ENCODE results near the gene ACAN. TPM values are rescaled to one million over a fixed set of nuclear protein-coding genes. Genes with fewer than 3 reads are reported as not detected.
A peak's percentile ranks its signal among the peaks of the same experiment; 100 is the strongest.

The ACAN gene
- total RNA-seq, 2 experiments from 2014 or later = not detected

DNA sequence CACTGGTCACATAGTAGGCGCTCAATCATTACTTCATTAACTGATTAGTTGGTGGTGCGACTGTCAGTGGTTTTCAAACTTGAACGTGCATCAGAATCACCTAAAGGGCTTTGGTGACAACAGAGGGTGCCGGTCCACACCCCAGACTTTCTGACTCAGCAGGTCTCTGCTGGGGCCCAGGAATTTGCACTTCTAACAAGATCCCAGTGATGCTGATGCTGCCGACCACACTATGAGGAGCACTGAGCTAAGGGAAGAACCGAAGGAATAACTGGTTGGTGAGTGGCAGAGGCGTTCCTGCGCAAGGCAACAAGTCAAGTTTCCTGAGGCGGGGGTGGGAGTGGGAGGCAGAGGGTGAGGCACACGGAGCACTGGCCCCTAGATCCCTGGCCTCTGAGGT lies 73.3 kb downstream of the ACAN start:
- ATAC-seq (no peak), DNase-seq (no peak)
- ChIA-PET POLR2A (no interaction called here), CTCF (no interaction called here)
- H3K27ac Mint-ChIP-seq = no peak overlapping the region
- no peaks in the 10 kb centered on the region for H3K4me1 Mint-ChIP-seq (ENCODE audit: low read depth)
- no peaks in the 10 kb centered on the region for H3K9me3 Mint-ChIP-seq
- H3K27me3 Mint-ChIP-seq = no peaks in the 10 kb centered on the region
- no peak overlapping the region for H3K4me3 Mint-ChIP-seq
- intact Hi-C loops (cut with micrococcal nuclease) = no loop called here
- TF ChIP-seq, protein P1, sequence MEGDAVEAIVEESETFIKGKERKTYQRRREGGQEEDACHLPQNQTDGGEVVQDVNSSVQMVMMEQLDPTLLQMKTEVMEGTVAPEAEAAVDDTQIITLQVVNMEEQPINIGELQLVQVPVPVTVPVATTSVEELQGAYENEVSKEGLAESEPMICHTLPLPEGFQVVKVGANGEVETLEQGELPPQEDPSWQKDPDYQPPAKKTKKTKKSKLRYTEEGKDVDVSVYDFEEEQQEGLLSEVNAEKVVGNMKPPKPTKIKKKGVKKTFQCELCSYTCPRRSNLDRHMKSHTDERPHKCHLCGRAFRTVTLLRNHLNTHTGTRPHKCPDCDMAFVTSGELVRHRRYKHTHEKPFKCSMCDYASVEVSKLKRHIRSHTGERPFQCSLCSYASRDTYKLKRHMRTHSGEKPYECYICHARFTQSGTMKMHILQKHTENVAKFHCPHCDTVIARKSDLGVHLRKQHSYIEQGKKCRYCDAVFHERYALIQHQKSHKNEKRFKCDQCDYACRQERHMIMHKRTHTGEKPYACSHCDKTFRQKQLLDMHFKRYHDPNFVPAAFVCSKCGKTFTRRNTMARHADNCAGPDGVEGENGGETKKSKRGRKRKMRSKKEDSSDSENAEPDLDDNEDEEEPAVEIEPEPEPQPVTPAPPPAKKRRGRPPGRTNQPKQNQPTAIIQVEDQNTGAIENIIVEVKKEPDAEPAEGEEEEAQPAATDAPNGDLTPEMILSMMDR (IDR thresholded peaks at IDR 0.05) = no peak
- peaks cover 25% of the 10 kb centered on the region for H3K36me3 Mint-ChIP-seq (ENCODE audit: low read depth)

DNA sequence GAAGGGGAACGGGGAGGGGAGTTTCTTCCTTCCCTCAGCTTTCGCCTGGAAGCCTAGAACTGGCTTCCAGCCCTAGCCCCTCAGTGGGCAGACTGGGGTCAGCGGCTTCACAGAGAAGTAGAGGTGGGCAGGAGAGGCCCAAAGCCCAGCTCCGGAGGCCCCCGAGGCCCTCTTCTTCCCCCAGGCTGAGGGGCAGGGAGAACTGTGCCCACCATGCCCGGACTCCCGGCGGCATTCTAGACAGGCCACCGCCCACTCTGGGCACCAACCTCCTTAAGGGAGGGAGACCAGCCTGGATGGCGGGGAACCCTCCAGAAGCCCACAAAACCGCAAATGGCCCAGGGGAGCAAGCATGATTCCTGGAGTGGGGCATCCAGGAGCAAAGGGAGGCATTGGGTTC lies 74.2 kb downstream of the ACAN start:
- TF ChIP-seq, protein P1 (IDR thresholded peaks at IDR 0.05) = no peak
- DNase-seq (no peak), ATAC-seq (no peak)
- Mint-ChIP-seq H3K9me3 (no peaks in the 10 kb centered on the region), H3K27ac (no peak overlapping the region), H3K36me3 (ENCODE audit: low read depth) (peaks cover 30% of the 10 kb centered on the region), H3K4me3 (no peak overlapping the region), H3K27me3 (no peaks in the 10 kb centered on the region), H3K4me1 (ENCODE audit: low read depth) (no peaks in the 10 kb centered on the region)
- CTCF ChIA-PET = no interaction called here
- POLR2A ChIA-PET = interaction anchor here (0.6 kb wide), 1 partner anchor 8 kb away, joined by 4 read pairs; no protein-coding TSS in a partner anchor
- intact Hi-C loops (cut with micrococcal nuclease) = no loop called here

DNA sequence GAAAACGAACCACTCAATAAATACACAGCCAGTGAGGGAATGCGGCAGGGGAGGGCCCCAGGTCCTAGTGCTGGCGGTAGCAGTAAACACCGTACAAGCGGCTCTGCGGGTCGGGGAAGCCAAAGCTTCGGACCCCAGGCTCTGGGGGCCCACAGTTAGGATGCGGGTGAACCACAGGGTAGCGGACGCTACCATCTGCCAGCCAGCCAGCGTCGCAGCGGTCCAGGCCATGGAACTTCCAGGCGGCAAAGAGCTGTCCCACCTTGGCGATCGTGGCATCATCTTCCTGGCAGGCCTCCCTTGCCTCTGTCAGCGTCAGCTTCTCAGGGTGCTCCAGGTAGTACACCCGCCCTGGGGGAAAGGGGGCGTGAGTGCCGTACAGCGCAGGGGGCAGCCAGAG lies 74.7 kb downstream of the ACAN start:
- H3K27ac Mint-ChIP-seq = no peak overlapping the region
- no peaks in the 10 kb centered on the region for H3K27me3 Mint-ChIP-seq
- H3K4me1 Mint-ChIP-seq (ENCODE audit: low read depth) = no peaks in the 10 kb centered on the region
- H3K9me3 Mint-ChIP-seq = no peaks in the 10 kb centered on the region
- intact Hi-C loops (cut with micrococcal nuclease) = no loop called here
- TF ChIP-seq, protein P1 (IDR thresholded peaks at IDR 0.05) = no peak
- ATAC-seq (no peak), DNase-seq (no peak)
- POLR2A ChIA-PET = interaction anchor here (0.6 to 1.6 kb wide), 2 partner anchors 9 to 20 kb away, joined by 4 read pairs; no protein-coding TSS in a partner anchor
- peaks cover 30% of the 10 kb centered on the region for H3K36me3 Mint-ChIP-seq (ENCODE audit: low read depth)
- CTCF ChIA-PET = interaction anchor here (0.9 to 2.2 kb wide), 9 partner anchors 11 to 268 kb away, joined by 3 to 13 read pairs (median 4); no protein-coding TSS in a partner anchor
- H3K4me3 Mint-ChIP-seq = no peak overlapping the region

DNA sequence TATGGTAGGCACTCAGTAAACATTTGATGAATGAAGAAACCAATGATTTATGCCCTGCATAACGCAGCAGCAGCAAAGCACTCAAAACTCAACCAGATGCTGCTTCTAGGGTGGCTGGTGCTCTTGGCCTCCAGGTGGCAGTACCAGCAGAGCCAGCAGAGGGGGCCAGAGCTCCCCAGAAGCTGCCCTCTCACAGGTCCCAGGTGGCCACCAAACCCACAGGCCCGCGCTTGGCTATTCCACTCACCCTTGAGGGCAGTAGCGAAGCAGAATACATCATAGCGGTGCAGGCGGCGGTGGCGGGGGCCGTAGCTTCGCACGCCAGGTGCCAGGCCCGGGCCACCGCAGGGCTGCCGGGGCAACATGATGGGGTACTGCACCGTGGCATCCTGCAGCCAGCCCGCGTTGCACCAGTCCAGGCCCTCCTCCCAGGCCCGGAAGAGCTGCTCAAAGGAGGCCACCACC lies 75.5 kb downstream of the ACAN start:
- no peaks in the 10 kb centered on the region for H3K9me3 Mint-ChIP-seq
- peak; percentile 86 for ATAC-seq
- intact Hi-C loops (cut with micrococcal nuclease) = no loop called here

More for the DNA sequence above, 75.5 kb downstream of the ACAN start:
- DNase-seq = peak; percentile 67
- no peak overlapping the region for H3K27ac Mint-ChIP-seq
- H3K4me3 Mint-ChIP-seq = no peak overlapping the region
- H3K27me3 Mint-ChIP-seq = no peaks in the 10 kb centered on the region
- no peaks in the 10 kb centered on the region for H3K4me1 Mint-ChIP-seq (ENCODE audit: low read depth)
- H3K36me3 Mint-ChIP-seq (ENCODE audit: low read depth) = peaks cover 34% of the 10 kb centered on the region
- TF ChIP-seq, protein P1 (IDR thresholded peaks at IDR 0.05) = peak; percentile 65
- POLR2A ChIA-PET = interaction anchor here (0.8 to 1.6 kb wide), 3 partner anchors 9 to 19 kb away, joined by 3 to 4 read pairs (median 4); no protein-coding TSS in a partner anchor
- CTCF ChIA-PET = interaction anchor here (0.8 to 2.2 kb wide), 17 partner anchors 8 to 267 kb away, joined by 3 to 13 read pairs (median 3); no protein-coding TSS in a partner anchor

Measured in activated CD8-positive, alpha-beta T cell treated with anti-CD3 and anti-CD28 coated beads for 36 hours (primary cell).